Measurements from ENCODE around the gene ZFP14.

The ZFP14 gene

GRCh38 chr19:36378625-36379509, at the start of gene ZFP14:
Gene ZFP14 (minus strand): TSS chr19:36379201. CDS start chr19:36367892, 11,309 bp downstream.
- peak; percentile 23 for FAIRE-seq

- no peak for FAIRE-seq
Measured at GRCh38 chr19:36423925-36424324, 44.9 kb upstream of the ZFP14 start.

GRCh38 chr19:36421749-36422481, 42.9 kb upstream of the ZFP14 start:
- FAIRE-seq: no peak

GRCh38 chr19:36420961-36421748, 42.2 kb upstream of the ZFP14 start:
- no peak for FAIRE-seq

DNA sequence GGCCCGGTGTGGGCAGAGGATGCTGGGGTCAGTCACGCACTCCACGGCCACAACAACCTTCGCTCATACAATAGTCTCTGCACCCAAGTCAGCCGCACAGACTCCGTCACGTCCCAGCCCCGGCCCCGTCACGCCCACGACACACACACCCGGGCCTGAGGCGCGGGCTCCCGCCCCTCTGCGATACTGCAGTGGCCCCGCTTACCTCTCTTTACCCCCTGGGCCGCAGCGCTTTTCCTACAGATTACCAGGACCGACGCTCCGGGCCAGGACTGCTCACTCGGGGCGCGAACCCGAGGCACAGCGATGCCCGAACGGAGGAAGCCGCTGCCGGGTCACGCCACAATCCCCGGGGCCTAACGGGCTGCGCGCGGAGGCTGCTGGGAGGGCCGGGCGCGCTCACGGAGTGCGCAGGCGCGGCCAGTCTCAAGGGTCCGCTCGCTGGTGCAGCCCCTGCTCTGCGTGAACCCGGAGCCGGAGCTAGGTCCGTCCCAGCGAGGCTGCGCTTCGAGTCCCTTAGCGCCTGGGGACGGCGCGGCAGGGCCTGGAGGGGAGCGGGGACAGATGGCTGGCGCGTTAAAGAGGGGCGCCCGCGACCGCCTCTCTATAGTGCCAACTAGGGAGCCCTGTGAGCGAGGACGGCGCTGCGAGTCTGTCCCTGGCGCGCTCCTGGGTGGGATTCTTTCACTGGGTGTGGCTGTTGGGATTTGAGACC, 39.4 kb upstream of the ZFP14 start, which contains the start of gene ZFP82:
Gene ZFP82, minus strand, starts transcription at position 358 of the 715 bp plus-strand sequence. CDS start 8,855 bp downstream, outside the sequence.
- FAIRE-seq: no peak

DNA sequence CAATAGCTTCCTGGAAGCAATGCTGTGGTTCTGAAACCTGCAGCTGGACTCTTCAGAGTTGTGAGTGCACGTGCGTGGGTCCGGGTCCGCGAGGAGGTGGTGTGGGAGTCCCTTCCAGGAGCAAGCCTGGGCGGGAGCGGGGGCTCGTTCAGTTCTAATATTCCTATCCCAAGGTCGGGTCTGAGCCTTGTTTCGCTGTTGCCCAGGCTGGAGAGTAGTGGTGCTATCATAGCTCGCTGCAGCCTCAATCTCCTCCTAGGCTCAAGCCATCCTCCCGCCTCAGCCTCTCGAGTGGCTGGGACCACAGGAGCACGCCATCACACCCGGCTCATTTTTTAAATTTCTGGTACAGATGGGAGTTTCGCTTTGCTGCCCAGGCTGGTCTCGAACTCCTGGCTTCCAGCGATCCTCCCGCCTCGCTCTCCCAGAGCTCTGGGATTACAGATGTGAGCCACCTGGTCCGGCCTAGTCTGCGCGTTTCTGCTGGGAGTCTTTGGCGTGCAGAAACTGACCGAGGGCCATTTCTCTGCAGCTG, 38.8 kb upstream of the ZFP14 start:
- FAIRE-seq: no peak

GRCh38 chr19:36409841-36410240, 30.8 kb upstream of the ZFP14 start:
- no peak for FAIRE-seq

GRCh38 chr19:36408101-36408500, 29.1 kb upstream of the ZFP14 start:
- FAIRE-seq: no peak

DNA sequence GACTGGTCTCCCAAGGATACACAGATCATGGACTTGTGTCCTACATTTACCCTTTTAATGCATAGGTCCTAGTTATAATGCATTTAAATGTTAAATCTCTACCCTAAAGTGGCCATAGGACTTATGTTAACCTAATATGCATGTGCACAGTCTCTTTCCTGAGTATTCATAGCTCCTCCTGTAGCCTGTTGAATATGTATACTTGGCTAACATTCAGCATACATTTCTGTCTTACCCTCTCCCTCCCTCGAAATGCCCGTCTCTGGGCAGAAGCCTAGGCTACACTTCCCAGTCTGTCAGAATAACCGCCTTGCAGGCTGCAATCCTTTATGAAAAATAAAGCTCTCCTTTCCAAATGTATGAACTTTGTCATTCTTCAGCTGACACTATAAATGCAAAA, 25.5 kb upstream of the ZFP14 start:
- FAIRE-seq: no peak

DNA sequence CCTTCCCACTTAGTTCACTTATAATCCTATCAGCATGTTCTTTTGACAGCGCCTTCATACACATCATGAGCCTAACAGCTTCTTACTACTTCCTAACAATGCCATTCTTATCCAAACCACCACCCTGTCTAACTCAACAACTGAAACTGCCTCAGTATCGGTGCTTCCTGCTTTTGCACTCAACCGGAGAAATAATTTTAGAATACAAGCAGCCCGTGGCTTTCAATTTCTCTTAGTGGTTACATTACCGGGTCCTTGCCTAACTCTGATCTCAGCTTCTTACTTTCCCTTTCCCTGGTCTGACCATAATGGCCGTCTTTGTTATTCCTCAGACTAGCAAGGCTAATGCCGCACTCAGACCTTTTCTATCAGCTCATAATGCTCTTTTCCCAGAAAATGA, 22.5 kb upstream of the ZFP14 start:
- FAIRE-seq: no peak

- no peak for FAIRE-seq
Measured at GRCh38 chr19:36398571-36398970, 19.6 kb upstream of the ZFP14 start.

DNA sequence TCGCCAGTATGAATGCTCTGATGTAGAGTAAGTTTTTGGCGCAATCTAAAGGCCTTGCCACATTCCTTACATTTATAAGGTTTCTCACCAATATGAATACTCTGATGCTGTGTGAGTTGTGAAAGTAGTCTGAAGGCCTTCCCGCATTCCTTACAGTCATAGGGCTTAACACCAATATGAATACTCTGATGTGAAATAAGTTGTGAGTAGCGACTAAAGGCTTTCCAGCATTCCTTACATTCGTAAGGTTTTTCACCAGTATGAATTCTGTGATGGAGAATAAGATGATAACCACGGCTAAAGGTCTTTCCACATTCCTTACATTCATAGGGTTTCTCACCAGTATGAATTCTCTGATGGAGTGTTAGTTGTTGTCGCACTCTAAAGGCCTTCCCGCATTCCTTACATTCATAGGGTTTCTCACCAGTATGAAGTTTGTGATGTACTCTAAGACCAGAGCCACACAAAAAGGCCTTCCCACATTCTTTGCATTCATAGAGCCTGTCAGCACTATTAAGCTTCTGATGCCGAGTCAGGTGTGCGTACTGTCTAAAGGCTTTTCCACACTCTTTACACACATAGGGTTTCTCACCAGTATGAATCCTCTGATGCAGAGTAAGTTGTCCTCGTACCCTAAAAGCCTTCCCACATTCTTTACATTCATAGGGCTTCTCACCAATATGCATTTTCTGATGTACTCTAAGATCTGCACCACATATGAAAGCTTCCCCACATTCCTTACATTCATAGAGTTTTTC, 14.1 kb upstream of the ZFP14 start:
- no peak for FAIRE-seq

GRCh38 chr19:36379510-36379819, 464 bp upstream of the ZFP14 start:
- FAIRE-seq: no peak

DNA sequence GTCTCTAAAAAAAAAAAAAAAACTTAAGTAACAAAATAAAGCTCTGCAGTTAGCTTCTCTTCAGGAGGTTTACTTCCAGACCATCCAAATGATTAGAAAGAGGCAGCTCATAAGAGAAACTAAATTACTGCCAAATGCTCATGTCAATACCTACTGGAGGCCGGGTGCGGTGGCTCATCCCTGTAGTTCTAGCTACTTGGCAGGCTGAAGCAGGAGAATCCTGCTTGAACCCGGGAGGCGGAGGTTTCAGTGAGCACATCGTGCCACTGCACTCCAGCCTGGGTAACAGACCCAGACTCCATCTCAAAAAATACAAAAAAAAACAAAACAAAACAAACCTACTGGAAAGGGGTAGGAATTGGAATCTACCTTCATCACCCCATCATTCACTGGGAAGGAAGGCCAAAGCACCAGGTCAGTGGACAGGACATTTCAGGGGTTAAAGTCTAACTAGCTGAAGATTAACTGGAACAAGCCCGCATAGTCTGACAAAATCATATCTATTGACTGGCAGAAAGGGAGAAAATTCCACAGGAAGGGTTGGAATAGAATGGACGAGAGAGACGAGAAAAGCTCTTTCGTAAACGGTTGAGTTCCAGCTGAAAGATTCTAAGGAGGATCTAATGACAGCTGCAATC, 1.3 kb downstream of the ZFP14 start:
- FAIRE-seq: no peak

- FAIRE-seq: no peak
Measured at GRCh38 chr19:36373638-36374156, 5.3 kb downstream of the ZFP14 start.

DNA sequence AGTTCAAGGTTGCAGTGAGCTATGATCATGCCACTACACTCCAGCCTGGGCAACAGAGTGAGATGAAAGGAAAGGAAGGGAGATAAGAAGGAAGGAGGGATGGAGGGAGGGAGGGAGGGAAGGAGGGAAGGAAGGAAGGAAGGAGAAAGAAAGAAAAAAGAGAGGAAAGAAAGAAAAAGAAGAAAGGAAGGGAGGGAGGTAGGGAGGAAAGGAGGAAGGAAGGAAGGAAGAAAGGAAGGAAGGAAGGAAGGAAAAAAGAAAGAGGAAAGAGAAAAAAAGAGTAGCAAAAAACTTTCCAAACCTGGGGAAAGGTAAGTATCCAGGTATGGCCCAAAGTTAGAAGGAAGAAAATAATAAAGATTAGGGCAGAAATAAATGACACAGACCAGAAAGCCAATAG, 7.1 kb downstream of the ZFP14 start:
- no peak for FAIRE-seq

GRCh38 chr19:36363845-36364244, 15.2 kb downstream of the ZFP14 start:
- FAIRE-seq: no peak

DNA sequence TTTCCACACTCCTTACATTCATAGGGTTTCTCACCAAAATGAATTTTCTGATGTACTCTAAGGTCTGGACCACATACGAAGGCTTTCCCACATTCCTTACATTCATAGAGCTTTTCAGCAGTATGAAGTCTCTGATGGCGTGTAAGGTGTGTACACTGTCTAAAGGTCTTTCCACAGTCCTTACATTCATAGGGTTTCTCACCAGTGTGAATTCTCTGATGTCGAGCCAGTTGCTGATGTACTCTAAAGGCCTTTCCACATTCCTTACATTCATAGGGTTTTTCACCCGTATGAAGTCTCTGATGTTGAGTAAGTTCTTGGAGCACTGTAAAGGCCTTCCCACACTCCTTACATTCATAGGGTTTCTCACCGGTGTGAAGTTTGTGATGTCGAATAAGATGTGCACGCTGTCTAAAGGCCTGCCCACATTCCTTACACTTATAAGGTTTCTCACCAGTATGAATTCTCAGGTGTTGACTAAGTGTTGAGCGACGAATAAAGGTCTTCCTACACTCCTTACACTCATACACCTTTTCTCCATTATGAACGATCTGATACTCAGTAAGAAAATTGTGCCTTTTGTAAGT, 38.1 kb downstream of the ZFP14 start:
- FAIRE-seq: no peak

- no peak for FAIRE-seq
Measured at GRCh38 chr19:36331353-36332228, 47.4 kb downstream of the ZFP14 start.

All from G401.6 (cell line).